SU-DHL-6 (cell line): Measurements from ENCODE around the gene LRRC10B.

Source experiments
- H2AFZ ChIP-seq: fragments of 200-600 bp; sonication (generic); 2 replicates; pipeline ENCODE4 v1.6.1; 2014; ENCODE audit warnings: low read depth, mild to moderate bottlenecking, moderate library complexity, mixed read lengths, antibody characterized with exemption, low read length; ENCODE audit not compliant: severe bottlenecking
- H3F3A ChIP-seq: fragments of 200-600 bp; shearing (Covaris generic); 2 replicates; pipeline ENCODE4 v1.6.0; 2016; ENCODE audit warnings: antibody characterized with exemption, mild to moderate bottlenecking; ENCODE audit not compliant: insufficient read depth
- H3K27ac ChIP-seq: fragments of 200-600 bp; sonication (generic); 2 replicates; pipeline ENCODE4 v1.5.1; 2016; ENCODE audit warnings: low read depth, mild to moderate bottlenecking, low read length, moderate library complexity, mixed read lengths
- H3K27me3 ChIP-seq: fragments of 200-600 bp; sonication (generic), shearing (Covaris generic); 2 replicates; pipeline ENCODE4 v1.6.0; 2014; ENCODE audit warnings: mild to moderate bottlenecking, low read length
- H3K36me3 ChIP-seq: fragments of 200-600 bp; sonication (generic); 2 replicates; pipeline ENCODE4 v1.6.1; 2014; ENCODE audit warnings: mild to moderate bottlenecking, low read length, mixed read lengths
- H3K4me2 ChIP-seq: fragments of 300-600, 200-600 bp; shearing (Covaris generic), sonication (generic); 2 replicates; pipeline ENCODE4 v1.6.0; 2014; ENCODE audit warnings: low read length, low read depth, mild to moderate bottlenecking; ENCODE audit not compliant: poor library complexity, severe bottlenecking
- H3K4me3 ChIP-seq: fragments of 200-600 bp; sonication (generic); 2 replicates; pipeline ENCODE4 v1.5.1; 2014; ENCODE audit warnings: antibody characterized with exemption, low read length, mild to moderate bottlenecking, mixed read lengths; ENCODE audit not compliant: insufficient read depth, poor library complexity, severe bottlenecking
- H3K79me2 ChIP-seq: fragments of 200-600 bp; sonication (generic); 2 replicates; pipeline ENCODE4 v1.6.1; 2014; ENCODE audit warnings: mild to moderate bottlenecking, low read length, moderate library complexity; ENCODE audit not compliant: insufficient read depth
- H3K9ac ChIP-seq: fragments of 200-600 bp; sonication (generic); 2 replicates; pipeline ENCODE4 v1.7.0; 2014; ENCODE audit warnings: mild to moderate bottlenecking, low read length
- H3K9me2 ChIP-seq: fragments of 200-600 bp; sonication (generic); replicated peaks from 2 replicates; pipeline ENCODE4 v1.6.1; 2014; ENCODE audit warnings: low read length; ENCODE audit not compliant: insufficient read depth
- H3K9me3 ChIP-seq: fragments of 200-600 bp; sonication (generic); 2 replicates; pipeline ENCODE4 v1.6.1; 2014; ENCODE audit warnings: low read length, mixed read lengths; ENCODE audit not compliant: insufficient read depth
- H4K20me1 ChIP-seq: fragments of 200-600 bp; sonication (generic); 2 replicates; pipeline ENCODE4 v1.6.1; 2014; ENCODE audit warnings: low read depth, mild to moderate bottlenecking, antibody characterized with exemption, low read length, moderate library complexity, mixed read lengths
- EZH2phosphoT487 ChIP-seq: fragments of 200-600 bp; sonication (generic), shearing (Covaris generic); conservative IDR thresholded peaks from 2 replicates; pipeline ENCODE4 v1.6.1; 2018; ENCODE audit warnings: mild to moderate bottlenecking, antibody characterized with exemption, low read length, moderate library complexity, mixed read lengths
- TF ChIP-seq, protein P1 (sequence below): fragments of 200-600 bp; sonication (generic); IDR thresholded peaks from one replicate; pipeline ENCODE4 v1.5.1; 2017; ENCODE audit warnings: antibody characterized with exemption, mild to moderate bottlenecking, low read length, moderate library complexity; ENCODE audit not compliant: insufficient read depth, poor library complexity, severe bottlenecking

The LRRC10B gene

DNA sequence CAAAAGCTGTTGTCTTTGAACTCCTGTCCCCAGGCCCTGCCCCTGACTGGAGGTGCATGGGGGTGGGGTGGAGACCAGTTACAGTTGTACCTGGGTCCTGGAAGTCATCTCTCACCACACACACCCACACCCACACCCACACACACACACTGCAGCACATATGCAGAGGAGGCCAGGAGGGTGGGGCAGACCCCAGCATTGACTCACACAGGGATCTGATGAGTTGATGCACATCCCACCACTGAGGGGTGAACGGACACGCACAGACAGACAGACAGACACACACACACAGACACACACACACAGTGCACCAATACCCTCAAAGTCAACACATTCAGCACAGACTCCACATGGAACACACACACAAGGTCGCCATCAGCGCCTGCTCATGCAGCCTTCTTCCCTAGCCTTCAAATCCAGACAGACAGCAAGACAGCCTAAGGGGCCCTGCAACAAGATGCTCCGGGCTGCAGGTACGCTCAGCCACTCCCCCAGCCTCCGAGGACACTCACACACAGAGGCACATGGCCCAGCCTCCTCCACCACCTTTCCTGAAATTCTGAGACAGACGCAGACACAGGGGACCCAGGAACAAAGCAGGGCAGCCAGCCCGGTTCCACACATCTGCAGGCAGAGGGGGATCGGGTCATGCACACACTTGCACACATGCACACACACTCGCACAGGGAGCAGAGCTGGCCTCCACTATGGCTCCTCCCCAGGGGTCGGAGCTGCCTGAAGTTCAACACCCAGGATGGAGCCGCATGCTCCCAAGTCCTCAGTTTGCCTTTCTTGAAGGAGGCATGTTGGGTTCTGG, 45.8 kb downstream of the LRRC10B start:
- Histone ChIP-seq H3K27me3 (no peaks in the 10 kb centered on the region), H3F3A (no peaks in the 10 kb centered on the region)
- no peak for TF ChIP-seq EZH2phosphoT487

DNA sequence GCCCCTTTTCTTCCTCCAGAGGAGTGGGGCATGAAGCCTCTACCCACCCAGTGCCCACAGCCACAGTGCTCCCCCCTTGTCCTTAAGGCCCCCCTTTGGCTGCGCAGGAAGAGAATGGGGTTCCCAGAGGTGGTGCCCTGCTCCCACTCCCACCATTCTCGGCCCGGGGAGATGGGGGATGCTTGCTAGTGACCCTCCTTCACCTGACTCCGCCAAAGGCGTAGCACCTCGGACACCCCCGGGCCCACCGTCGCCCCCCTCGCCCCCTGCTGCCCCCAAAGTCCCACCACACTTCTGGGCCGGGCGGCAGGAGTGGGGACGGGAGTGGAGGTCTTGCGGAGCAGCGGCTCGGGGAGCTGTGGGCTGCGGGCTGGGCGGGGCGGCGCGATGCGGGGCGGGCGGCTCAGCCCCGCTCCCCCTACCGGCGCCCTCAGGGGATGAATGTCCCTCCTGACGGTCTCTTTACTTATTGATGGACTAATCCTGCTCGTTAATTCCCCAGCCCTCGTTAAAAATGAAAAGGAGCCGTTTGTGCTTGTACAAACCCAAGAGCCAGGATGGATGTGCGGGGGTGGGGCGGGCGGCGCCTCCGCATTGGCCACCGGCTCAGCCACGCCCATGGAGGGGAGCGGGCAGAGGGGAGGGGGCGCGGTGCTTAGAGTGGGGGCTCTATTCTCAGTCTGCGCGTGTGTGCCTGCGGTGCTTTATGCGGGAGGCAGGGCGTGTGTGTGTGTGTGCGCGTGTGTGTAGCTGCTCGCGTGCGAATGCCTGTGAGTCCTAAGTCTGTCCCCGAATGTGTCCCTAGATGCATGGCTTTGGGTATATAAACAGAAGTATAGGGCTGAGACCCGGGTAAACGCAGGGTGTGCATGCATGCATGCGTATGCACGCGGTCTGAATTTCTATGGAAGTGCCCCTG, 46.8 kb downstream of the LRRC10B start:
- no peak overlapping the region for H3K4me3 ChIP-seq
- H3K9me3 ChIP-seq: no peaks in the 10 kb centered on the region
- H3K9ac ChIP-seq: no peak overlapping the region
- no peaks in the 10 kb centered on the region for H3K36me3 ChIP-seq
- no peaks in the 10 kb centered on the region for H3K79me2 ChIP-seq
- no peaks in the 10 kb centered on the region for H3K27me3 ChIP-seq
- no peak overlapping the region for H3K4me2 ChIP-seq
- H3F3A ChIP-seq: no peaks in the 10 kb centered on the region
- no peaks in the 10 kb centered on the region for H3K9me2 ChIP-seq
- no peak overlapping the region for H3K27ac ChIP-seq
- H2AFZ ChIP-seq: no peak overlapping the region
- H4K20me1 ChIP-seq: no peaks in the 10 kb centered on the region
- no peak for TF ChIP-seq EZH2phosphoT487
- TF ChIP-seq, protein P1, sequence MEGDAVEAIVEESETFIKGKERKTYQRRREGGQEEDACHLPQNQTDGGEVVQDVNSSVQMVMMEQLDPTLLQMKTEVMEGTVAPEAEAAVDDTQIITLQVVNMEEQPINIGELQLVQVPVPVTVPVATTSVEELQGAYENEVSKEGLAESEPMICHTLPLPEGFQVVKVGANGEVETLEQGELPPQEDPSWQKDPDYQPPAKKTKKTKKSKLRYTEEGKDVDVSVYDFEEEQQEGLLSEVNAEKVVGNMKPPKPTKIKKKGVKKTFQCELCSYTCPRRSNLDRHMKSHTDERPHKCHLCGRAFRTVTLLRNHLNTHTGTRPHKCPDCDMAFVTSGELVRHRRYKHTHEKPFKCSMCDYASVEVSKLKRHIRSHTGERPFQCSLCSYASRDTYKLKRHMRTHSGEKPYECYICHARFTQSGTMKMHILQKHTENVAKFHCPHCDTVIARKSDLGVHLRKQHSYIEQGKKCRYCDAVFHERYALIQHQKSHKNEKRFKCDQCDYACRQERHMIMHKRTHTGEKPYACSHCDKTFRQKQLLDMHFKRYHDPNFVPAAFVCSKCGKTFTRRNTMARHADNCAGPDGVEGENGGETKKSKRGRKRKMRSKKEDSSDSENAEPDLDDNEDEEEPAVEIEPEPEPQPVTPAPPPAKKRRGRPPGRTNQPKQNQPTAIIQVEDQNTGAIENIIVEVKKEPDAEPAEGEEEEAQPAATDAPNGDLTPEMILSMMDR: no peak

More for the DNA sequence above, 45.8 kb downstream of the LRRC10B start:
- Histone ChIP-seq H4K20me1 (no peaks in the 10 kb centered on the region), H3K9me3 (no peaks in the 10 kb centered on the region), H3K4me2 (no peak overlapping the region), H3K36me3 (no peaks in the 10 kb centered on the region), H2AFZ (no peak overlapping the region), H3K79me2 (no peaks in the 10 kb centered on the region), H3K27ac (no peak overlapping the region), H3K4me3 (no peak overlapping the region), H3K9ac (no peak overlapping the region), H3K9me2 (no peaks in the 10 kb centered on the region)

DNA sequence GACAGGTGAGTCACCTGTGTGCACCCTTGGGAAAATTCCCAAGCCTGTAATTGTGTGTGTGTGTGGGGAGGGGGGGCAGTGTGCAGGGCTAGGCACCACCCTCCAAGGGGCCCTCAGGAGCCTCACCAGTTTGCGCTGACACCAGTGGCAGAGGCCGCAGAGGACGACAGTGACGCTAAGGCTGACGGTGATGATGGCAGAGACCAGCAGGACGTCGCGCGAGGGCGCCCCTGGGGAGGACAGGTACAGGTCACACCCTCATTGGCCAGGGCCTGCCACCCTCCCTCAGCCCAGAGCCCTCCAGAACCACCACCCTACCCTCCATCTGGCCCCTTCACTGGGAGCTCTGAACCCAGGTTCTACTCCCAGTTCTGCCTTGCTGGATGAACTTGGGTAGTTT, 47.4 kb downstream of the LRRC10B start:
- Histone ChIP-seq H3K79me2 (no peaks in the 10 kb centered on the region), H4K20me1 (no peaks in the 10 kb centered on the region), H3F3A (no peaks in the 10 kb centered on the region), H3K27ac (no peak overlapping the region), H3K36me3 (no peaks in the 10 kb centered on the region), H3K27me3 (no peaks in the 10 kb centered on the region), H2AFZ (no peak overlapping the region), H3K4me3 (no peak overlapping the region), H3K9me3 (no peaks in the 10 kb centered on the region), H3K4me2 (no peak overlapping the region), H3K9ac (no peak overlapping the region), H3K9me2 (no peaks in the 10 kb centered on the region)
- TF ChIP-seq EZH2phosphoT487: no peak
- TF ChIP-seq, protein P1: no peak
